HCT116 (cell line): ENCODE data around the gene SDK1. TPM values are rescaled to one million over a fixed set of nuclear protein-coding genes. Genes with fewer than 3 reads are reported as not detected.

Source experiments
- ATAC-seq: fragments of 200-7000 bp; cut with Tn5 transposase; 2 replicates; pipeline ENCODE4 v1.9.1; 2020; ENCODE audit warnings: mild to moderate bottlenecking, moderate library complexity
- BruUV-seq: library from RNA; stranded (reverse); fragments of 400-500 nt; replicated peaks from 2 replicates; lab custom pipeline; 2021; lab: Mats Ljungman, UMichigan
- CTCF ChIA-PET: fragments of 300-600 bp; sonication (Branson Sonifier 250); formaldehyde crosslinking; loops from one replicate; lab custom pipeline; 2021; ENCODE audit warnings: antibody characterized with exemption; lab: Charles Lee
- POLR2A ChIA-PET: fragments of 300-600, 350-600 bp; sonication (Branson Sonifier 250); formaldehyde crosslinking; loops from one replicate; lab custom pipeline; 2021; ENCODE audit warnings: antibody characterized with exemption; lab: Charles Lee
- RAD21 ChIA-PET, 2 experiments: fragments of 300-600 bp; sonication (Branson Sonifier 250); formaldehyde crosslinking; loops; one replicate each; lab custom pipeline; 2023; ENCODE audit warnings: low total read pairs in 2 of 2; ENCODE audit not compliant: uncharacterized antibody in 2 of 2, unreplicated experiment in 2 of 2, low non-redundant PET in 1 of 2; lab: Charles Lee
- DNase-seq: peaks from one replicate; pipeline ENCODE4 v3.0.0-alpha.2; 2010; ENCODE audit warnings: low read depth, low spot score
- H2AFZ ChIP-seq: fragments of 200-600 bp; shearing (Covaris generic), sonication (generic); 2 replicates; pipeline ENCODE4 v1.6.1; 2017; ENCODE audit warnings: low read depth, mixed run types, mixed read lengths, antibody characterized with exemption, low read length; ENCODE audit not compliant: poor library complexity, severe bottlenecking
- H3K27ac ChIP-seq: 2 replicates; pipeline ENCODE4 v1.5.1; 2012; ENCODE audit warnings: low read depth, low read length
- H3K27me3 ChIP-seq: fragments of 200-600 bp; sonication (generic); 2 replicates; pipeline ENCODE4 v1.6.1; 2016; ENCODE audit warnings: mixed run types, low read length, mixed read lengths; ENCODE audit not compliant: insufficient read depth
- H3K36me3 ChIP-seq, 2 experiments: fragments of 200-500 bp in 1 of 2; fragments of 200-600 bp in 1 of 2; sonication (Bioruptor generic) in 1 of 2; sonication (generic) in 1 of 2; 2 replicates each; pipeline versions ENCODE4 v1.5.1 to v1.6.1; 2014 to 2016; ENCODE audit warnings: low read length in 2 of 2, inconsistent platforms in 1 of 2, mixed read lengths in 1 of 2, mixed run types in 1 of 2; ENCODE audit not compliant: insufficient read depth in 2 of 2, control insufficient read depth in 1 of 2
- H3K4me1 ChIP-seq, 2 experiments: fragments of 200-600 bp in 1 of 2; sonication (generic) in 1 of 2; 2 replicates each; pipeline versions ENCODE4 v1.5.1 to v1.6.1; 2012 to 2017; ENCODE audit warnings: low read length in 2 of 2, inconsistent platforms in 1 of 2, mild to moderate bottlenecking in 1 of 2, mixed read lengths in 1 of 2, mixed run types in 1 of 2, moderate library complexity in 1 of 2; ENCODE audit not compliant: insufficient read depth in 2 of 2, control insufficient read depth in 1 of 2
- H3K4me2 ChIP-seq: fragments of 200-600 bp; sonication (generic); 2 replicates; pipeline ENCODE4 v1.6.1; 2017; ENCODE audit warnings: mixed run types, low read length, mixed read lengths
- H3K4me3 ChIP-seq, 2 experiments: fragments of 200-600 bp in 1 of 2; sonication (generic) in 1 of 2; replicated peaks in 1 of 2; 2 replicates each; pipeline ENCODE4 v1.5.1; 2011 to 2016; ENCODE audit warnings: low read length in 2 of 2, control low read depth in 1 of 2, low read depth in 1 of 2, mild to moderate bottlenecking in 1 of 2, mixed read lengths in 1 of 2, mixed run types in 1 of 2
- H3K79me2 ChIP-seq: fragments of 200-600 bp; sonication (generic); 2 replicates; pipeline ENCODE4 v1.6.1; 2017; ENCODE audit warnings: mild to moderate bottlenecking, mixed run types, low read length, moderate library complexity, mixed read lengths; ENCODE audit not compliant: insufficient read depth
- H3K9ac ChIP-seq: fragments of 200-600 bp; sonication (generic); 2 replicates; pipeline ENCODE4 v1.6.1; 2016; ENCODE audit warnings: low read length, mixed read lengths
- H3K9me2 ChIP-seq: fragments of 200-600 bp; sonication (generic), shearing (Covaris generic); 2 replicates; pipeline ENCODE4 v1.6.1; 2017; ENCODE audit warnings: mixed run types, mild to moderate bottlenecking, moderate library complexity; ENCODE audit not compliant: insufficient read depth
- H3K9me3 ChIP-seq, 2 experiments: fragments of 200-500 bp in 1 of 2; fragments of 200-600 bp in 1 of 2; sonication (Bioruptor generic) in 1 of 2; sonication (generic) in 1 of 2; 2 replicates each; pipeline ENCODE4 v1.6.1; 2014 to 2017; ENCODE audit warnings: low read length in 2 of 2, mixed read lengths in 2 of 2, inconsistent platforms in 1 of 2, low read depth in 1 of 2, mild to moderate bottlenecking in 1 of 2, mixed run types in 1 of 2, moderate library complexity in 1 of 2; ENCODE audit not compliant: control insufficient read depth in 1 of 2, insufficient read depth in 1 of 2
- H4K20me1 ChIP-seq: fragments of 200-600 bp; sonication (generic), shearing (Covaris generic); 2 replicates; pipeline ENCODE4 v1.6.1; 2017; ENCODE audit warnings: mixed run types, mild to moderate bottlenecking, moderate library complexity; ENCODE audit not compliant: insufficient read depth
- EZH2 ChIP-seq: fragments of 200-600 bp; sonication (generic); IDR thresholded peaks from 2 replicates; pipeline ENCODE4 v1.6.1; 2017; ENCODE audit warnings: antibody characterized with exemption, mixed run types
- EZH2phosphoT487 ChIP-seq: fragments of 200-600 bp; IDR thresholded peaks from 2 replicates; pipeline ENCODE4 v1.6.1; 2018; ENCODE audit warnings: antibody characterized with exemption, borderline replicate concordance
- POLR2A ChIP-seq: IDR thresholded peaks from 2 replicates; pipeline ENCODE4 v1.7.0; 2011; ENCODE audit warnings: borderline replicate concordance; ENCODE audit not compliant: insufficient read depth, insufficient read length; ENCODE audit errors: extremely low read depth
- POLR2AphosphoS5 ChIP-seq: IDR thresholded peaks from 2 replicates; pipeline ENCODE4 v1.6.1; 2011; ENCODE audit warnings: mild to moderate bottlenecking, low read depth, low read length, moderate library complexity
- SIN3A ChIP-seq: IDR thresholded peaks from 2 replicates; pipeline ENCODE4 v1.6.1; 2012; ENCODE audit warnings: low read depth
- SRF ChIP-seq: IDR thresholded peaks from 2 replicates; pipeline ENCODE4 v1.6.1; 2012; ENCODE audit warnings: low read depth
- TCF7L2 ChIP-seq: IDR thresholded peaks from 2 replicates; pipeline ENCODE4 v1.7.0; 2011; ENCODE audit warnings: borderline replicate concordance, inconsistent platforms; ENCODE audit not compliant: insufficient read depth, insufficient read length; ENCODE audit errors: extremely low read depth
- YY1 ChIP-seq: IDR thresholded peaks from 2 replicates; pipeline ENCODE4 v1.6.1; 2011; ENCODE audit warnings: low read length, low read depth, moderate library complexity, mild to moderate bottlenecking; ENCODE audit not compliant: insufficient replicate concordance; ENCODE audit errors: extremely low read depth
- ZFX ChIP-seq: fragments of 450-650 bp; IDR thresholded peaks from 2 replicates; pipeline ENCODE4 v1.6.1; 2017
- intact Hi-C: fragments of 100-400 bp; cut with micrococcal nuclease; formaldehyde crosslinking; loops from 2 replicates; pipeline ENCODE4 v1.10.0; 2022
- total RNA-seq: library from RNA; stranded (reverse); gene quantifications from one replicate; pipeline ENCODE4 v1.2.1, GENCODE V29; 2021; ENCODE audit not compliant: unreplicated experiment
- TF ChIP-seq, protein P1 (sequence below): IDR thresholded peaks from 2 replicates; pipeline ENCODE4 v1.6.1; 2012; ENCODE audit warnings: low read depth

SDK1 gene
- total RNA-seq, 1 experiment from 2014 or later, result 0.05 TPM

GRCh38 chr7:3434611-3435010 lies 133.6 kb downstream of the SDK1 start:
- ChIA-PET POLR2A (no interaction called here), RAD21 (no interaction called here), CTCF (no interaction called here)
- Histone ChIP-seq H3K27me3 (peaks cover 30% of the 10 kb centered on the region; the same call in 1 of the 2 replicates), H3K4me3 (no peak overlapping the region), H3K79me2 (no peaks in the 10 kb centered on the region), H3K4me1 (no peaks in the 10 kb centered on the region), H3K27ac (no peak overlapping the region), H2AFZ (no peak overlapping the region), H3K4me2 (no peak overlapping the region), H3K9ac (no peak overlapping the region), H3K9me3 (no peaks in the 10 kb centered on the region), H3K9me2 (no peaks in the 10 kb centered on the region), H3K36me3 (no peaks in the 10 kb centered on the region), H4K20me1 (no peaks in the 10 kb centered on the region)
- intact Hi-C loops, result no loop called here
- TF ChIP-seq ZFX, result no peak
- no peak for TF ChIP-seq POLR2A
- TF ChIP-seq SIN3A, result no peak
- TF ChIP-seq, protein P1, sequence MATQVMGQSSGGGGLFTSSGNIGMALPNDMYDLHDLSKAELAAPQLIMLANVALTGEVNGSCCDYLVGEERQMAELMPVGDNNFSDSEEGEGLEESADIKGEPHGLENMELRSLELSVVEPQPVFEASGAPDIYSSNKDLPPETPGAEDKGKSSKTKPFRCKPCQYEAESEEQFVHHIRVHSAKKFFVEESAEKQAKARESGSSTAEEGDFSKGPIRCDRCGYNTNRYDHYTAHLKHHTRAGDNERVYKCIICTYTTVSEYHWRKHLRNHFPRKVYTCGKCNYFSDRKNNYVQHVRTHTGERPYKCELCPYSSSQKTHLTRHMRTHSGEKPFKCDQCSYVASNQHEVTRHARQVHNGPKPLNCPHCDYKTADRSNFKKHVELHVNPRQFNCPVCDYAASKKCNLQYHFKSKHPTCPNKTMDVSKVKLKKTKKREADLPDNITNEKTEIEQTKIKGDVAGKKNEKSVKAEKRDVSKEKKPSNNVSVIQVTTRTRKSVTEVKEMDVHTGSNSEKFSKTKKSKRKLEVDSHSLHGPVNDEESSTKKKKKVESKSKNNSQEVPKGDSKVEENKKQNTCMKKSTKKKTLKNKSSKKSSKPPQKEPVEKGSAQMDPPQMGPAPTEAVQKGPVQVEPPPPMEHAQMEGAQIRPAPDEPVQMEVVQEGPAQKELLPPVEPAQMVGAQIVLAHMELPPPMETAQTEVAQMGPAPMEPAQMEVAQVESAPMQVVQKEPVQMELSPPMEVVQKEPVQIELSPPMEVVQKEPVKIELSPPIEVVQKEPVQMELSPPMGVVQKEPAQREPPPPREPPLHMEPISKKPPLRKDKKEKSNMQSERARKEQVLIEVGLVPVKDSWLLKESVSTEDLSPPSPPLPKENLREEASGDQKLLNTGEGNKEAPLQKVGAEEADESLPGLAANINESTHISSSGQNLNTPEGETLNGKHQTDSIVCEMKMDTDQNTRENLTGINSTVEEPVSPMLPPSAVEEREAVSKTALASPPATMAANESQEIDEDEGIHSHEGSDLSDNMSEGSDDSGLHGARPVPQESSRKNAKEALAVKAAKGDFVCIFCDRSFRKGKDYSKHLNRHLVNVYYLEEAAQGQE, result no peak
- no peak for TF ChIP-seq EZH2
- no peak for TF ChIP-seq YY1
- TF ChIP-seq EZH2phosphoT487, result no peak
- TF ChIP-seq TCF7L2, result no peak
- no peak for TF ChIP-seq POLR2AphosphoS5
- no peak for TF ChIP-seq SRF
- ATAC-seq (no peak), DNase-seq (no peak)
- BruUV-seq, result no TSS peak
